ENCODE results near the gene PCYT2.
"Not testable (repeated sequence)": the region's sequence is repeated elsewhere in the genome, so short reads cannot be mapped to it uniquely, and the experiment has no call there.

PCYT2 gene

GRCh38 chr17:81911277-81911961 lies at the start of gene PCYT2:
TSS of gene PCYT2 (minus strand) at chr17:81911399. CDS start at chr17:81911355, 44 bp downstream.
- peak; percentile 82 to 90 for DNase-seq (ENCODE audit: extremely low read depth in 1 of 2, low read depth in 1 of 2)

GRCh38 chr17:81960130-81960958 lies 49.1 kb upstream of the PCYT2 start:
- no peak for DNase-seq (ENCODE audit: extremely low read depth in 1 of 2, low read depth in 1 of 2)

- DNase-seq (ENCODE audit: extremely low read depth in 1 of 2, low read depth in 1 of 2) = peak; percentile 55 to 82
Measured at GRCh38 chr17:81959362-81960129, 48.3 kb upstream of the PCYT2 start.

DNA sequence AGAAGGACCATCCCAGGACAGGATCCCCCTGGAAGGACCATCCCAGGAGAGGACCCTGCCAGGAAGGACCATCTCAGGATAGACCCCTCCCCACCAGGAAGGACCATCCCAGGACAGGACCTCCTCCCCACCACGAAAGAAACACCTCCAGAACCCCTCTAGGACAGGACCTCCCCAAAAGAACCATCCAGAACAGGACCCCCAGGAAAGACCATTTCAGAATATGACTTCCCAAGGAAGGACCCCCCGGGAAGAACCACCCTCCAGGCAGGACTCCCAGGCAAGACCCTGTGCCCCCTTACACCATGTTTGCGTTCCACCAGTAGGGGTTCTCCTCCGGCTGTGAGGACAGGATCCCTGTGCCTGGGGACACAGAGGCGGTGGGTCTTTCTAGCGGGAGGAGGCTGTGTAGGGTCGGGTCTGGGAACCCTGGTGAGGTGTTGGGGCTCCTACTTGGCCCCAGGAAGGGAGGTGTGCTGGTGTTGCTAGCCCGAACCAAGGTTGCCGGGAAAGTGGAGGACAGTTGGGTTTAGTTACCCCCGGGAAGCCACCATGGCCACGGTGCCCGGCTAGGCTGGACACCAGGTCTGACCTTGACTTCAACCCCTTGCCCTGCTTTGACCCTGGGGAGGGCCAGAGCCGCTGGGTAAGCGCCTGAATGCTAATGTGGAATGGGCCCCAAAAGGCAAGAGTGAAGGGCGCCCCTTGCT lies 47.6 kb upstream of the PCYT2 start:
- no peak for DNase-seq (ENCODE audit: extremely low read depth in 1 of 2, low read depth in 1 of 2)

DNA sequence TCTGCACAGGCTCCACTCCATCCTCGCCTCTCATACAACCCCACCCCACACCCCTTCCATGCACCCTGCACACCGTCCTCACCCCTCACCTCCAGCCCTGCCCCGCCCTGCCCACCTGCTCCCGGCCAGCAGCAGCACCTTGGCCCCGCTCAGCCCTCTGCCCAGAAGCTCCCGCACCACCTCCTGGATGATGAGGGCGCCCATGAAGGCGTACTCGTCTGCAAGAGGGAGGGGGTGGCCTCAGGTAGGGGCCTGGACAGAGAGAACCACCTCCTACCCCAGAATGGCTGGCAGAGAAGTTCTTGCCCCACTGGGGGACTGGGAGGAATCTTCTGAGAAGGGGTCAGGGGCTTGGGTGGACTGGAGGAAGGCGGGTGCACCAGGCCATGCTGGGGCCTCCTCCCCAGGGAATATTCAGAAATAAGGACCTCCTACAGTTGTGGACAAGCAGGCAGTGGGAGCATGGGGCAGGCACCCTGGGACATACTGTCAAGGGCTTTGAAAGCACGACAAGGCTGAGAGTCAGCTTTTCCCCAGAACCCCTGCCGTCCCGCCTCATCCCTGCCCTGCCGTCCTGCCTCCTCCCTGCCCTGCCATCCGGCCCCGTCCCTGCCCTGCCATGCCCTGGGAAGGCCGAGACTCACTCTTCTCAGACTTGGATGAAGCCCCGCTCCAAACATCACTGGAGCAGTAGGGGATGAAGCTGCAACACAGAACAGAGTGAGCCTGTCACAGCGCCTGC lies 46.7 kb upstream of the PCYT2 start:
- no peak for DNase-seq (ENCODE audit: extremely low read depth in 1 of 2, low read depth in 1 of 2)

DNA sequence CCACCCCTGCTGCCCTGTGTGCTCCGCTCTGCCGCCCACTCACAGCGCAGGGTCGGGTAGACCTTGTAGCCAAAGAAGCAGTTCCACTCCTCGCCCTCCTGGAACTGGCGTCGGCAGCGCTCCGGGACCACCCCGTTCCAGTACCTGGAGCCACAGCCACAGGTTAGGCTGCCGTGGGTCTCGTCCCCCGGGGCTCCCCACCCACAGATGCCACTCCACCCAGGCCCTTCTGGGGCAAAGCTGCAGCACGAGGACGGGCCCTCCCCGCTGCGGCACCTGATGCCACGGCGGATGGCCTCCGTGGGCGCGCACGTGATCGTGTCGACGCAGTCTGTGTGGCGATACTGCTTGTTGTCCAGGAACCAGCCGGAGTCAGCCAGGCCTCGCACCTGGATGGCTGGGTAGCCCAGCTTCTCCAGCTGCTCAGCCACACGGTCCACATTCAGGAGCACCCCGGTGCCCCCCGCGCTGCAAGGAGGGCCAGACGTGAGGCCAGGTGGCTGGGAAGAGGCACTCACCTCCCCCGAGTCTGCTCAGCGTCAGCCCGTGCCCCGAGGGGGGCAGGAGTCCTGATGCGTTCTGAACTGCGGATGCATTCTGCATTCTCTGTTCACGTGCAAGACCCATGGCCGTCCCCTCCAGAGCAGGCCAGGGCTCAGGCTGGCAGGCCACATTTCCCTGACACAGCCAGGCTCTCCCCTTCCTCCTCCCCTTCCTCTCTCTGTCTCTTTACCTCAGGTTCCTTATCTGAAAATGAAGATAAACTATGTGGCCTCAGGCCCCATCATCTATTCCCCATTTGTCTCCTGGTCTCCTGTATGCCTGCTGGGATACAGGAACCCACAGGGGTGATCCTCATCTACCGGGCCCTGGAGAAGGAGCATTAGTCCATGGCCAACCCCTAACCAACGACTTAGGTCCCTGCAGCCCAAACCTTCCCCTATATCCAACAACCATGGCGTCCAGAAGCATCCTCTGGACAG lies 45.7 kb upstream of the PCYT2 start:
- DNase-seq (ENCODE audit: extremely low read depth in 1 of 2, low read depth in 1 of 2) = no peak

DNA sequence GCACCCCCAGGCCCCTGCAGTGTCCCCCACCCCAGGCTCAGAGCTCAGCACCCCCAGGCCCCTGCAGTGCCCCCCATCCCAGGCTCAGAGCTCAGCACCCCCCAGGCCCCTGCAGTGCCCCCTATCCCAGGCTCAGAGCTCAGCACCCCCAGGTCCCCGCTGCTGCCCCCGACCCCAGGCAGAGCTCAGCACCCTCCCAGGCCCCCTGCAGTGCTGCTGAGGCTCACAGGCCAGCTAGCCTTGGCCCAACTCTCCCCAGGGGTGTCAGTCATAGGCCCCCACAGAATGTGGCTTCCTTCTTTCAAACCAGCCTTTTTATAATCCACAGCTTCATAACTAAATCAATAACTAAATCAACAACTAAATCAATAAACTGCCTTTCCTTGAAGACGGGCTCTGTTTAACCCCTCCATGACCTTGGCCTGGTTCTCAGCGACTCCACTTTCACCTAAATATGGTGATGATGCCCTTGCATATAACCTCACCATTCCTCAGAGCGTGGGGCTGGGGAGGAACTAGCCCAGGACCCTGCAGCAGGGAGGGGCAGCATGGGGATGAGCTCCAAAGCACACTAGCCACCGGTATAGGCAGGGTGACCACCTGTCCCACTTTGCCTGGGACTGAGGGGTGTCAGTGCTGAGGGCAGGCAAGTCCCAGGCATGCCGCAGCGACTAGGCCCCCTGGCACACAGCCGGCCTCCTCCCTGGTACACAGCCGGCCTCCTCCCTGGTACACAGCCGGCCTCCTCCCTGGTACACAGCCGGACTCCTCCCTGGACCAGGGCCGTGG lies 44.8 kb upstream of the PCYT2 start:
- DNase-seq (ENCODE audit: extremely low read depth in 1 of 2, low read depth in 1 of 2) = no peak

DNA sequence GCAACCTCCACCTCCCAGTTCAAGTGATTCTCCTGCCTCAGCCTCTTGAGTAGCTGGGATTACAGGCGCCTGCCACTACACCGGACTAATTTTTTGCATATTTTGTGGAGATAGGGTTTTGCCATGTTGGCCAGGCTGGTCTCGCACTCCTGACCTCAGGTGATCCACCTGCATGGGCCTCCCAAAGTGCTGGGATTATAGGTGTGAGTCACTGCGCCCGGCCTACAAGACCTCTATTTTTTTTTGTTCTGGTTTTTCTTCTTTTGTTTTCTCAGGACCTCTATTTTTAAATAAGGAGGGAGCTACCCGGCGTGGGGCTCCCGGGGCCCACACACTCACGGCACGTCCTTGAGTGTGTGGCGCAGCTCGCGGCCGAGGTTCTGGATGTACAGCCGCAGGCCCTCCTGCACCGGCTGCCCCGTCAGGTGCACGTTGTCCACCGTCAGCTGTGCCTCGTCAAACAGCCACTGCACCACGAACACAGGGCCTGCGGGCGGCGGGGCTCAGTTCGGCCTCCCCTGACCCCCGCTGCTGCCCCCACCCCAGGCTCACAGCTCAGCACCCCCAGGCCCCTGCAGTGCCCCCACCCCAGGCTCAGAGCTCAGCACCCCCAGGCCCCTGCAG lies 44.0 kb upstream of the PCYT2 start:
- no peak for DNase-seq (ENCODE audit: extremely low read depth in 1 of 2, low read depth in 1 of 2)

DNA sequence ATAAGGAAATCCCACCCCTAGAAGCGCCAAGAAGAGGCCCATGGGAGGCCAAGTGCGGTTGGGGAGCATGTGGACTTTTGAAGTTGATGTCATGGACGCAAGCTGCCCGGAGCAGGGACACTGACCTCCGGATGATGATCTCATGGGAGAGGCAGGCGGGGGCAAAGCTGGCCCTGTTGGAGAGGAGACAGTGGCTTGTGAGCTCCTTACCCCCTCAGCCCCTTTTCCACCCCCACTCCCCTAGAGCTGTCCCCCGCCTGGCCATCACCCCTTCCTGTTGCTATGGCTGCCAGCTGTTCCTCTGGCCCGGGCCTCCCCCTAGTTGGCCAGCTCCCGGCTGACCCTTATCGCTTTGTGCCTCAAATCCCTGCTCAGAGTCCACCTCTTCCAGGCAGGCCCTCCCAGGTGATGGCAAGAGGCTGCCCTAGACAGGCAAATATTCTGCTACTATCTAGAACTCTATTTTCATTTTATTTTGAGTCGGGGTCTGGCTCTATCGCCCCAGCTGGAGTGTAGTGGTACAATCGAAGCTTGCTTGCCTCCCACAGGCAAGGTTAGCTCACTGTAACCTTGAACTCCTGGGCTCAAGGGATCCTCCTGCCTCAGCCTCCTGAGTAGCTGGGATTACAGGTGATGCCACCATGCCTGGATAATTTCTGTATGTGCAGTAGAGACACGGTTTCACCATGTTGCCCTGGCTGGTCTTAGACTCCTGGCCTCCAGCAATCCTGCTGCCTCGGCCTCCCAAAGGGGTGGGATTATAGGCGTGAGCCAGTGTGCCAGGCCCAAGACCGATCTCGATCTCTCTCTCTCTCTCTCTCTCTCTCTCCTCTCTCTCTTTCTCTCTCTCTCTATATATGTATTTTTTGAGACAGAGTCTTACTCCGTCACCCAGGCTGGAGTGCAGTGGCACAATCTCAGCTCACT lies 43.2 kb upstream of the PCYT2 start:
- DNase-seq (ENCODE audit: extremely low read depth in 1 of 2, low read depth in 1 of 2) = no peak

DNA sequence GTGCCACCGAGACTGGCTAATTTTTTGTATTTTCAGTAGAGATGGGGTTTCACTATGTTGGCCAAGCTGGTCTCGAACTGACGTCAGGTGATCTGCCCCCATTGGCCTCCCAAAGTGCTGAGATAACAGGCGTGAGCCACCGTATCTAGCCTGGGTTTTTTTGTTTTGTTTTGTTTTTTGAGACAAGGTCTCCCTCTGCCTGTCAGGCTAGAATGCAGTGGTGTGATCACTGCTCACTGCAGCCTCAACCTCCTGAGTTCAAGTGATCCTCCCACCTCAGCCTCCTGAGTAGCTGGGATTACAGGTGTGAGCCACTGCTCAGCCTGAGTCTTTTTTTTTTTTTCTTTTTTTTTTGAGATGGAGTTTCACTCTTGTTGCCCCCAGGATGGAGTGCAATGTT lies 42.2 kb upstream of the PCYT2 start:
- DNase-seq (ENCODE audit: extremely low read depth in 1 of 2, low read depth in 1 of 2) = not testable (repeated sequence)

DNA sequence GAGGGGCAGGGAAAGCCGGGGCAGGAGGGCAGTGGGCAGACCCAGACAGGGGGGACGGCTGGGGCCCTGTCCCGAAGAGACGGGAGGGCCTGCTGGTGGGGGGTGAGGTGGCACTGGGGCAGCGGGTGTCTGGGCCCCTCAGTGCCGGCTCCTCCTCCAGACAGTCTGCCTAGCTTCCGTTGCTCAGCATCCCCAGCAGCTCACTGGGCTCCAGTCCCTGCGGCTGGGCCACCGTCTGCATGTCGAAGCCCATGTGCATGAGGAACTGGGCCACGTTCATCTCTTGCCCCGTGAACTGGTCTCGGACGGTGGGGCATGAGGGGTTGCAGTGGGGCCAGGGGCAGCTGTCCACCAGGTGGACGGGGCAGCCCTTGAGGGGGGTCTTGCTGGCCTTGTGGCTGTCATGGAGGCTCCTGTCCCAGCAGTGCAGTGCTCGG lies 41.6 kb upstream of the PCYT2 start:
- DNase-seq (ENCODE audit: extremely low read depth in 1 of 2, low read depth in 1 of 2) = no peak

- DNase-seq (ENCODE audit: extremely low read depth in 1 of 2, low read depth in 1 of 2) = no peak
Measured at GRCh38 chr17:81951785-81952684, 40.8 kb upstream of the PCYT2 start.

GRCh38 chr17:81950501-81950900 lies 39.3 kb upstream of the PCYT2 start:
- no peak for DNase-seq (ENCODE audit: extremely low read depth in 1 of 2, low read depth in 1 of 2)

GRCh38 chr17:81948635-81949378 lies 37.6 kb upstream of the PCYT2 start:
- DNase-seq (ENCODE audit: extremely low read depth in 1 of 2, low read depth in 1 of 2) = no peak

DNA sequence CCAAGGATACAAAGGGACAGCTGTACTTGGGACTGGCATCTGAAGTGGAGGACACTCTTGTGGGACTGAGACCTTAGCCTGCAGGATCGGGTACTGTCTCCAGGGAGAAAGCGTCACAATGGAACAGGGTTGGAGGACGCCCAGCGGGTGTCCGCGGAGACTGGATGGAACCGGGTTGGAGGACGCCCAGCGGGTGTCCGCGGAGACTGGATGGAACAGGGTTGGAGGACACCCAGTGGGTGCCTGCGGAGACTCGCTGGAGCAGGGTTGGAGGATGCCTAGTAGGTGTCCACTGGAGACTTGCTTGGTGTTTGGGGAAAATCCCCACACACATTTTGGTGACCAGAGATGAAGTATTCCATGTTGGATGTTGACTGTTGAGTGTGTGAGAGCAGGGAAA lies 36.0 kb upstream of the PCYT2 start, which contains the start of gene MYADML2:
Gene MYADML2 (minus strand): TSS at position 45 of the 400 bp plus-strand sequence. CDS start 5,492 bp downstream, outside the sequence.
- DNase-seq (ENCODE audit: extremely low read depth in 1 of 2, low read depth in 1 of 2) = no peak

All from activated CD8-positive, alpha-beta memory T cell treated with anti-CD3 and anti-CD28 coated beads for 1 hour (primary cell).